Caco-2 (cell line): ENCODE data around the gene SNW1. TPM values are rescaled to one million over a fixed set of nuclear protein-coding genes. Genes with fewer than 3 reads are reported as not detected.

Source experiments
- BruUV-seq: library from RNA; stranded (reverse); fragments of 400-500 nt; replicated peaks from 2 replicates; lab custom pipeline; 2021; lab: Mats Ljungman, UMichigan
- CTCF ChIA-PET: fragments of 300-600 bp; sonication (Branson Sonifier 250); formaldehyde crosslinking; loops from one replicate; lab custom pipeline; 2022; ENCODE audit warnings: antibody characterized with exemption; lab: Charles Lee
- POLR2A ChIA-PET: fragments of 300-600 bp; sonication (Branson Sonifier 250); formaldehyde crosslinking; loops from one replicate; lab custom pipeline; 2022; ENCODE audit warnings: antibody characterized with exemption; lab: Charles Lee
- DNase-seq, 2 experiments: peaks; one replicate each; pipeline versions ENCODE4 v3.0.0 to v3.0.0-alpha.2; 2020 to 2022
- H3K27me3 ChIP-seq: replicated peaks from 2 replicates; pipeline ENCODE4 v1.6.0; 2011; ENCODE audit warnings: low read length; ENCODE audit not compliant: control insufficient read depth, insufficient read depth
- H3K36me3 ChIP-seq: 2 replicates; pipeline ENCODE4 v1.5.1; 2011; ENCODE audit warnings: low read length; ENCODE audit not compliant: control insufficient read depth, insufficient read depth
- H3K4me1 ChIP-seq: fragments of 250-450 bp; sonication (Bioruptor Pico); 2 replicates; pipeline ENCODE4 v1.5.1; 2020; ENCODE audit warnings: mild to moderate bottlenecking
- H3K4me3 ChIP-seq: 2 replicates; pipeline ENCODE4 v1.5.1; 2011; ENCODE audit warnings: low read depth, mild to moderate bottlenecking, control low read depth, low read length
- H3K9me3 ChIP-seq: fragments of 250-450 bp; sonication (Bioruptor Pico); 2 replicates; pipeline ENCODE4 v1.5.1; 2020; ENCODE audit warnings: mild to moderate bottlenecking, moderate library complexity
- H3K27ac Mint-ChIP-seq: one replicate; pipeline ENCODE4 v1.8.0; 2022; ENCODE audit warnings: mixed read lengths; ENCODE audit not compliant: unreplicated experiment
- H3K27me3 Mint-ChIP-seq: one replicate; pipeline ENCODE4 v1.8.0; 2022; ENCODE audit warnings: mixed read lengths; ENCODE audit not compliant: insufficient read depth, unreplicated experiment
- H3K36me3 Mint-ChIP-seq: one replicate; pipeline ENCODE4 v1.8.0; 2022; ENCODE audit warnings: mild to moderate bottlenecking, mixed read lengths; ENCODE audit not compliant: insufficient read depth, unreplicated experiment
- H3K4me1 Mint-ChIP-seq: one replicate; pipeline ENCODE4 v1.8.0; 2022; ENCODE audit warnings: low read depth, mixed read lengths; ENCODE audit not compliant: unreplicated experiment
- H3K4me3 Mint-ChIP-seq: one replicate; pipeline ENCODE4 v1.8.0; 2022; ENCODE audit warnings: mild to moderate bottlenecking, moderate library complexity, mixed read lengths; ENCODE audit not compliant: unreplicated experiment
- H3K9me3 Mint-ChIP-seq: one replicate; pipeline ENCODE4 v1.8.0; 2022; ENCODE audit warnings: mixed read lengths; ENCODE audit not compliant: unreplicated experiment
- CTCF ChIP-seq, 2 experiments: fragments of 200-600 bp in 1 of 2; IDR thresholded peaks; 1 replicate in 1 of 2; 2 replicates in 1 of 2; pipeline versions ENCODE4 v1.5.1 to v1.8.0; 2011 to 2022; ENCODE audit warnings: antibody characterized with exemption in 1 of 2, control low read depth in 1 of 2, inconsistent platforms in 1 of 2, low read depth in 1 of 2, low read length in 1 of 2, mild to moderate bottlenecking in 1 of 2, moderate library complexity in 1 of 2; ENCODE audit not compliant: insufficient read depth in 1 of 2, severe bottlenecking in 1 of 2, unreplicated experiment in 1 of 2
- intact Hi-C: fragments of 100-400 bp; cut with micrococcal nuclease; formaldehyde crosslinking; loops from one replicate; pipeline ENCODE4 v1.10.0; 2022; ENCODE audit not compliant: unreplicated experiment
- total RNA-seq: library from RNA; stranded (reverse); gene quantifications from 2 replicates; pipeline ENCODE4 v1.2.3, GENCODE V29; 2022

The SNW1 gene
- total RNA-seq, 1 experiment from 2014 or later, result 119 TPM

- intact Hi-C loops, result no loop called here
- POLR2A ChIA-PET, result no interaction called here
- H3K4me3 Mint-ChIP-seq, result no peak overlapping the region
- no peaks in the 10 kb centered on the region for H3K9me3 Mint-ChIP-seq
- TF ChIP-seq CTCF (IDR thresholded peaks at IDR 0.05; ENCODE audit: insufficient read depth in 1 of 2, low read depth in 1 of 2, low read length in 1 of 2, severe bottlenecking in 1 of 2, unreplicated experiment in 1 of 2), result no peak
- Histone ChIP-seq H3K36me3 (no peaks in the 10 kb centered on the region), H3K4me3 (no peak overlapping the region), H3K9me3 (no peaks in the 10 kb centered on the region), H3K4me1 (no peaks in the 10 kb centered on the region), H3K27me3 (no peaks in the 10 kb centered on the region)
- no TSS peak for BruUV-seq
- no peaks in the 10 kb centered on the region for H3K36me3 Mint-ChIP-seq
- no peaks in the 10 kb centered on the region for H3K4me1 Mint-ChIP-seq
- CTCF ChIA-PET, result no interaction called here
- no peak for DNase-seq
- no peak overlapping the region for H3K27ac Mint-ChIP-seq
- H3K27me3 Mint-ChIP-seq, result no peaks in the 10 kb centered on the region
Measured at GRCh38 chr14:77805706-77806105, 44.8 kb upstream of the SNW1 start.

GRCh38 chr14:77804592-77804991, 43.6 kb upstream of the SNW1 start:
- Mint-ChIP-seq H3K27ac (no peak overlapping the region), H3K4me3 (no peak overlapping the region), H3K36me3 (no peaks in the 10 kb centered on the region), H3K27me3 (no peaks in the 10 kb centered on the region), H3K4me1 (no peaks in the 10 kb centered on the region), H3K9me3 (no peaks in the 10 kb centered on the region)
- ChIA-PET POLR2A (no interaction called here), CTCF (interaction anchor here (0.6 kb wide), 1 partner anchor 764 kb away, joined by 3 read pairs; no protein-coding TSS in a partner anchor)
- H3K4me3 ChIP-seq, result no peak overlapping the region
- H3K27me3 ChIP-seq, result no peaks in the 10 kb centered on the region
- intact Hi-C loops, result loop anchor here (5.0 kb wide), 1 partner anchor 147 kb away; no protein-coding TSS in a partner anchor
- peak; percentile 44 to 56 for DNase-seq
- no peaks in the 10 kb centered on the region for H3K36me3 ChIP-seq
- no peaks in the 10 kb centered on the region for H3K9me3 ChIP-seq
- H3K4me1 ChIP-seq, result no peaks in the 10 kb centered on the region
- no TSS peak for BruUV-seq
- TF ChIP-seq CTCF (IDR thresholded peaks at IDR 0.05; ENCODE audit: insufficient read depth in 1 of 2, low read depth in 1 of 2, low read length in 1 of 2, severe bottlenecking in 1 of 2, unreplicated experiment in 1 of 2), result peak; percentile 26 to 27

GRCh38 chr14:77800814-77801213, 39.9 kb upstream of the SNW1 start:
- no peaks in the 10 kb centered on the region for H3K36me3 ChIP-seq
- Mint-ChIP-seq H3K27me3 (no peaks in the 10 kb centered on the region), H3K27ac (peak overlapping the region; percentile 86), H3K36me3 (no peaks in the 10 kb centered on the region), H3K4me3 (peak overlapping the region; percentile 83), H3K9me3 (no peaks in the 10 kb centered on the region), H3K4me1 (peaks cover 7% of the 10 kb centered on the region)
- H3K27me3 ChIP-seq, result no peaks in the 10 kb centered on the region
- no peak for TF ChIP-seq CTCF (IDR thresholded peaks at IDR 0.05; ENCODE audit: insufficient read depth in 1 of 2, low read depth in 1 of 2, low read length in 1 of 2, severe bottlenecking in 1 of 2, unreplicated experiment in 1 of 2)
- POLR2A ChIA-PET, result interaction anchor here (0.6 to 1.4 kb wide), 3 partner anchors 9 to 39 kb away, joined by 3 read pairs; no protein-coding TSS in a partner anchor
- intact Hi-C loops, result loop anchor here (1.0 to 5.0 kb wide), 2 partner anchors 40 to 144 kb away; partner anchors contain the start of gene SNW1
- H3K4me3 ChIP-seq, result peak overlapping the region; percentile 70
- H3K4me1 ChIP-seq, result peaks cover 19% of the 10 kb centered on the region
- CTCF ChIA-PET, result interaction anchor here (0.6 to 0.7 kb wide), 2 partner anchors 41 to 145 kb away, joined by 3 to 4 read pairs; no protein-coding TSS in a partner anchor
- no peak for DNase-seq
- TSS peak; percentile 58 for BruUV-seq
- H3K9me3 ChIP-seq, result no peaks in the 10 kb centered on the region
